AG10803 (cell line): ENCODE results near the gene PJA1.

Experiments
- DNase-seq: peaks from one replicate; pipeline ENCODE4 v3.0.0; 2010; ENCODE audit warnings: low read depth
- H3K4me3 ChIP-seq: 2 replicates; pipeline ENCODE4 v1.5.1; 2011; ENCODE audit warnings: mild to moderate bottlenecking, low read length, control low read depth
- TF ChIP-seq, protein P1 (sequence below): conservative IDR thresholded peaks from 2 replicates; pipeline ENCODE4 v1.5.1; 2011; ENCODE audit warnings: mild to moderate bottlenecking, low read length, control low read depth, inconsistent platforms

Gene PJA1

DNA sequence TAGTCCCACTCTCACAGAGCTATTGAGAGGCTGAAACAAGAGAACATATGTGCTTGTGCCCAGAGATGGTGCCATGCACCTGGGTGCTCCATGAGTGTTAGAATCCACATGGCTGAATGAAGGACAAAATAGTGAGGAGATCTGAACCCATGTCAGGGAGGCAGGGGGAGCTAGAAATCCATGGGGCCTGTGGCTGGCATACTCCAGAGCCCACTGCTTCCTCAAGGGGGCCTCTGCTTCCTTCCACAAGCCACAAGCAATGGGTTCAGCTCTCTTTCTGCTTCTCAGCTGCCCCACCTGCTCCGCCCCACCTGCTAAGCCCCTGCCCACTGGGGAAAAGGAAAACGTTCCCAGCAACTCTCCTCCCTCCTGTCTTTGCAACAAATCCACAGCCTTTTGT, 46.1 kb downstream of the PJA1 start:
- no peak for DNase-seq
- no peak overlapping the region for H3K4me3 ChIP-seq
- TF ChIP-seq, protein P1, sequence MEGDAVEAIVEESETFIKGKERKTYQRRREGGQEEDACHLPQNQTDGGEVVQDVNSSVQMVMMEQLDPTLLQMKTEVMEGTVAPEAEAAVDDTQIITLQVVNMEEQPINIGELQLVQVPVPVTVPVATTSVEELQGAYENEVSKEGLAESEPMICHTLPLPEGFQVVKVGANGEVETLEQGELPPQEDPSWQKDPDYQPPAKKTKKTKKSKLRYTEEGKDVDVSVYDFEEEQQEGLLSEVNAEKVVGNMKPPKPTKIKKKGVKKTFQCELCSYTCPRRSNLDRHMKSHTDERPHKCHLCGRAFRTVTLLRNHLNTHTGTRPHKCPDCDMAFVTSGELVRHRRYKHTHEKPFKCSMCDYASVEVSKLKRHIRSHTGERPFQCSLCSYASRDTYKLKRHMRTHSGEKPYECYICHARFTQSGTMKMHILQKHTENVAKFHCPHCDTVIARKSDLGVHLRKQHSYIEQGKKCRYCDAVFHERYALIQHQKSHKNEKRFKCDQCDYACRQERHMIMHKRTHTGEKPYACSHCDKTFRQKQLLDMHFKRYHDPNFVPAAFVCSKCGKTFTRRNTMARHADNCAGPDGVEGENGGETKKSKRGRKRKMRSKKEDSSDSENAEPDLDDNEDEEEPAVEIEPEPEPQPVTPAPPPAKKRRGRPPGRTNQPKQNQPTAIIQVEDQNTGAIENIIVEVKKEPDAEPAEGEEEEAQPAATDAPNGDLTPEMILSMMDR: no peak

DNA sequence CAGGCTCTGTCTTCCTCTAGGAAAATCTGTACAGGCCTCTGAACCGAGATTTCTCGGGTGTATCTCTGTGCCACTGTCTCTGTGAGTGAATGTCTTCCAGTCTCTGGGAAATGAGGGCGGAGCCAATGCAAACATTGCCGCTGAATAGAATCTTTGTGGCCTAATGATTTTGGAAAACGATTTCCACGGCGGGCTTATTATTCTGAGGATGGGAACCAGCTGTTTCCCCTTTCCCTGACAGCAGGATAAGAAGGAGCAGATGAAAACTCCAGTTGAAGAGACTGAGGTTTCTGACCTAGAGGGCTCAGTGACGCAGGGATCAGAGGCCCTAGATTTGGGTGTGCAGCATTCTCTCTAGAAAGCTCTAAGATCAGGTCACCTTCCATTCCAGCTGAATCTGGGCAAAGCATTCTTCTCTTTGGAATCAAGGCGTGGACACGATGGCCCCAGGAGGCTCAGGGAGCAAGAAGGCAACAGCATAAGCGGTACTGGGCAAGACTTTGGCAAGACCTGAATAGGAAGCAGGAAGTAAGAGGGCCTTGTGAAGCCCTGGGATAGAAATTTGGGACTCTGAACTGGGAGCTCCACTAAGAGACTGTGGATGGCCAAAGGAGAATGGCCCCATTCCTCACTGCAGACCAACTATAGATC, 47.3 kb downstream of the PJA1 start:
- H3K4me3 ChIP-seq: no peak overlapping the region
- DNase-seq: no peak
- TF ChIP-seq, protein P1: no peak

DNA sequence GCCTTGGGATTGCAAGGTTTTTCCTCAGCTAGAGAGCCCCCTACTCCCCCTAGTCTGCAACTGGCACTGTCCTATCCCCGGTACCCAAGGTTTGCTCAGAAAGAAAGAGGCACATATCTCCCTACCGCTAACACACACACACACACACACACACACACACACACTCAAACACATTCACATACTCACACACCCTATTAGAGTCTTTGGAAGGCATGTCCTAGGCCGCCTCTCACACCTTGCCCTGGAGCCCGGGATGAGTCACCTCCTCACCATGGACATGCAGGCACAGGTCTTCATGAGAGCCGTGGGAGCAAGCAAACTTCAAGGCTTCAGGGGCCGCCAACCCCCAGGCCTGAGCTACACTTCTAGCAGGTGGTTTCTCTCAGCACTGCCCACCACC, 49.2 kb downstream of the PJA1 start:
- TF ChIP-seq, protein P1: no peak
- DNase-seq: no peak
- no peak overlapping the region for H3K4me3 ChIP-seq

DNA sequence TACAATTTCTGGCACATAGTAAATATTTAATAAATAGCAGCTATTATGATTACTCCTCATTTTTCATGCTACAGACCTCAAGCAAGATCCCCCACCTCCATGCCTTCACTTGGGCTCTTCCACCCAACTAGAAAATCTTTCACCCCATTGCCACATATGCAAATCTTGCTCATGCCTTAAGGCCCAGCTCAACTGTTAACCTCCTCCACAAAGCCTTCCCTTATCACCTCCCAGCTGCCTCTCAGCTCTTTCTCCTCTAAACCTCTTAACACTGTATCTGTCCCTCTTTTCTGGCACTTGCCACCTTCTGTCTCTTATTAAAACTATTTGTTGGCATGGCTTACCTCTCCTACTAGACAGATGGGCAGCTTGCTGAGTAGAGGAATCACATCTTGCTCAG, 51.5 kb downstream of the PJA1 start:
- no peak for DNase-seq
- TF ChIP-seq, protein P1: no peak

More for the DNA sequence above, 51.5 kb downstream of the PJA1 start:
- no peak overlapping the region for H3K4me3 ChIP-seq
